HepG2 (cell line): Measurements from ENCODE around the gene RTN4. TPM values are rescaled to one million over a fixed set of nuclear protein-coding genes. Genes with fewer than 3 reads are reported as not detected.

Experiments used
- ATAC-seq: fragments of 200-7000 bp; cut with Tn5 transposase; 3 replicates; pipeline ENCODE4 v1.9.1; 2020; ENCODE audit warnings: mild to moderate bottlenecking, moderate library complexity
- BruUV-seq: library from RNA; stranded (reverse); fragments of 400-500 nt; replicated peaks from 2 replicates; lab custom pipeline; 2021; lab: Mats Ljungman, UMichigan
- CTCF ChIA-PET: fragments of 300-600 bp; formaldehyde crosslinking; extraction: SDS; loops from one replicate; lab custom pipeline; 2021; ENCODE audit warnings: low total read pairs, inconsistent platforms, low intra/inter-chr PET ratio; lab: Yijun Ruan, JAX
- POLR2A ChIA-PET: fragments of 350-600 bp; sonication (Branson Sonifier 250); formaldehyde crosslinking; loops from one replicate; lab custom pipeline; 2020; ENCODE audit warnings: antibody characterized with exemption, inconsistent platforms; lab: Yijun Ruan, JAX
- DNase-seq: peaks from one replicate; pipeline ENCODE4 v3.0.0-alpha.2; 2015; ENCODE audit warnings: low spot score
- FAIRE-seq: peaks from 3 replicates; lab custom pipeline; 2011; peaks lifted over from hg19 to GRCh38; lab: Jason Lieb, UNC
- H2AFZ ChIP-seq: one replicate; pipeline ENCODE4 v1.6.1; 2011; ENCODE audit warnings: low read length, inconsistent platforms
- H3K27ac ChIP-seq: fragments of 300-600 bp; 3 replicates; pipeline ENCODE4 v1.8.0; 2011; ENCODE audit warnings: mixed run types, mild to moderate bottlenecking, mixed read lengths, low read length, inconsistent platforms; ENCODE audit not compliant: insufficient read depth; ENCODE audit errors: extremely low read length
- H3K27me3 ChIP-seq, 2 experiments: fragments of 200-600 bp in 1 of 2; 2 replicates in 1 of 2; 3 replicates in 1 of 2; pipeline versions ENCODE4 v1.6.0 to v1.8.0; 2011; ENCODE audit warnings: low read length in 2 of 2, mild to moderate bottlenecking in 2 of 2, moderate library complexity in 2 of 2, inconsistent platforms in 1 of 2; ENCODE audit not compliant: insufficient read depth in 2 of 2, control insufficient read depth in 1 of 2
- H3K36me3 ChIP-seq, 2 experiments: fragments of 200-600 bp in 1 of 2; replicated peaks in 1 of 2; 2 replicates in 1 of 2; 3 replicates in 1 of 2; pipeline versions ENCODE4 v1.5.1 to v1.8.0; 2011; ENCODE audit warnings: low read length in 2 of 2, inconsistent platforms in 1 of 2; ENCODE audit not compliant: insufficient read depth in 2 of 2, control insufficient read depth in 1 of 2
- H3K4me1 ChIP-seq: 2 replicates; pipeline ENCODE4 v1.5.1; 2012; ENCODE audit warnings: low read length, inconsistent platforms; ENCODE audit not compliant: insufficient read depth
- H3K4me2 ChIP-seq: 2 replicates; pipeline ENCODE4 v1.6.0; 2011; ENCODE audit warnings: low read depth, low read length, inconsistent platforms
- H3K4me3 ChIP-seq, 3 experiments: fragments of 200-600 bp in 1 of 3; sonication (generic), shearing (Covaris generic) in 1 of 3; replicated peaks in 1 of 3; 2 replicates each; pipeline ENCODE4 v1.5.1; 2011 to 2016; ENCODE audit warnings: low read length in 3 of 3, inconsistent platforms in 2 of 3, low read depth in 2 of 3, mild to moderate bottlenecking in 2 of 3, control low read depth in 1 of 3, mixed read lengths in 1 of 3; ENCODE audit not compliant: insufficient read depth in 1 of 3
- H3K79me2 ChIP-seq: one replicate; pipeline ENCODE4 v1.6.1; 2011; ENCODE audit warnings: low read length, inconsistent platforms; ENCODE audit not compliant: insufficient read depth
- H3K9ac ChIP-seq: 2 replicates; pipeline ENCODE4 v1.6.0; 2011; ENCODE audit warnings: mild to moderate bottlenecking, low read depth, low read length, inconsistent platforms; ENCODE audit not compliant: insufficient read depth
- H3K9me3 ChIP-seq: 2 replicates; pipeline ENCODE4 v1.5.1; 2012; ENCODE audit warnings: mild to moderate bottlenecking, low read length
- H4K20me1 ChIP-seq: 2 replicates; pipeline ENCODE4 v1.6.0; 2011; ENCODE audit warnings: inconsistent platforms, mild to moderate bottlenecking, low read length, moderate library complexity; ENCODE audit not compliant: insufficient read depth
- AGO1 ChIP-seq: fragments of 200-400 bp; formaldehyde crosslinking; IDR thresholded peaks from 2 replicates; pipeline ENCODE4 v1.6.1; 2017; ENCODE audit warnings: mild to moderate bottlenecking, low read depth, low read length, moderate library complexity; ENCODE audit not compliant: poor library complexity, severe bottlenecking
- ARID2 ChIP-seq: sonication (generic); formaldehyde crosslinking; IDR thresholded peaks from 2 replicates; pipeline ENCODE4 v1.8.1; 2022; ENCODE audit warnings: mild to moderate bottlenecking, missing genetic modification reagents, borderline replicate concordance
- ESRRA ChIP-seq: sonication (generic); formaldehyde crosslinking; IDR thresholded peaks from 2 replicates; pipeline ENCODE4 v1.5.1; 2020; ENCODE audit warnings: mild to moderate bottlenecking, low read depth, missing genetic modification reagents
- GTF2F1 ChIP-seq: fragments of 150-350 bp; IDR thresholded peaks from 2 replicates; pipeline ENCODE4 v1.6.1; 2014; ENCODE audit warnings: low read length
- HBP1 ChIP-seq: IDR thresholded peaks from 2 replicates; pipeline ENCODE4 v1.6.1; 2016; ENCODE audit warnings: low read depth, control low read depth
- KLF11 ChIP-seq: IDR thresholded peaks from 2 replicates; pipeline ENCODE4 v1.6.1; 2016; ENCODE audit warnings: missing compliant biosample characterization
- MAFK ChIP-seq, 2 experiments: IDR thresholded peaks in 1 of 2; conservative IDR thresholded peaks in 1 of 2; 2 replicates each; pipeline ENCODE4 v1.6.1; 2011; ENCODE audit warnings: improper control_type of control experiment in 2 of 2, low read length in 2 of 2
- NR1H2 ChIP-seq: sonication (generic); formaldehyde crosslinking; IDR thresholded peaks from 2 replicates; pipeline ENCODE4 v1.8.1; 2022; ENCODE audit warnings: low read depth, missing genetic modification reagents, borderline replicate concordance
- TAF15 ChIP-seq: fragments of 200-400 bp; formaldehyde crosslinking; IDR thresholded peaks from one replicate; pipeline ENCODE4 v1.6.1; 2018; ENCODE audit warnings: mild to moderate bottlenecking, low read depth, low read length; ENCODE audit not compliant: poor library complexity, severe bottlenecking
- ZNF224 ChIP-seq: sonication (generic); formaldehyde crosslinking; IDR thresholded peaks from 2 replicates; pipeline ENCODE4 v1.5.0; 2020; ENCODE audit warnings: mild to moderate bottlenecking, missing genetic modification reagents
- ZNF292 ChIP-seq: sonication (generic); formaldehyde crosslinking; IDR thresholded peaks from 2 replicates; pipeline ENCODE4 v1.8.1; 2022; ENCODE audit warnings: mild to moderate bottlenecking, low read depth, missing genetic modification reagents, borderline replicate concordance
- ZNF44 ChIP-seq: sonication (generic); formaldehyde crosslinking; IDR thresholded peaks from 2 replicates; pipeline ENCODE4 v1.5.1; 2020; ENCODE audit warnings: mild to moderate bottlenecking, missing genetic modification reagents
- ZNF441 ChIP-seq: sonication (generic); formaldehyde crosslinking; IDR thresholded peaks from 2 replicates; pipeline ENCODE4 v1.7.0; 2021; ENCODE audit warnings: missing genetic modification reagents, borderline replicate concordance
- ZNF576 ChIP-seq: sonication (generic); formaldehyde crosslinking; IDR thresholded peaks from 2 replicates; pipeline ENCODE4 v1.4.0; 2020; ENCODE audit warnings: mild to moderate bottlenecking, missing genetic modification reagents
- ZNF710 ChIP-seq: sonication (generic); formaldehyde crosslinking; IDR thresholded peaks from 2 replicates; pipeline ENCODE4 v1.5.0; 2020; ENCODE audit warnings: mild to moderate bottlenecking, missing genetic modification reagents, borderline replicate concordance
- WGBS: methylation state at CpG from one replicate; pipeline ENCODE4 v1.1.6; 2017; ENCODE audit warnings: low lambda C conversion rate; 5-methylcytosine and 5-hydroxymethylcytosine counted together
- in situ Hi-C: cut with HindIII; loops from 2 replicates; pipeline ENCODE4 v1.10.0; 2017; ENCODE audit warnings: low pct_unique_long_range_greater_than_20kb; ENCODE audit not compliant: extremely low pct_ligation_motif_present
- intact Hi-C: fragments of 100-400 bp; cut with micrococcal nuclease; formaldehyde crosslinking; loops from one replicate; pipeline ENCODE4 v1.10.0; 2022; ENCODE audit not compliant: unreplicated experiment
- polyA plus RNA-seq, 8 experiments: library from polyadenylated mRNA; depleted of rRNA in 3 of 8; stranded (reverse) in 7 of 8; unstranded in 1 of 8; fragments of >200 nt; fragmentation: Illumina TruSeq in 4 of 8; extraction: Trizol in 4 of 8; gene quantifications; 2 replicates each; pipeline versions ENCODE4 v1.2.1 to v1.2.3, GENCODE V29; 2011 to 2016; ENCODE audit warnings: low read depth in 4 of 8, missing spikeins in 1 of 8, mixed read lengths in 1 of 8; ENCODE audit not compliant: insufficient read depth in 1 of 8
- total RNA-seq, 5 experiments: library from RNA; depleted of rRNA; stranded (reverse); fragments of >200 nt; fragmentation: Illumina TruSeq; extraction: Trizol; gene quantifications; 2 replicates each; pipeline ENCODE4 v1.2.3, GENCODE V29; 2016; ENCODE audit warnings: low read depth in 1 of 5

Gene RTN4
- total and polyA plus RNA-seq, 2 of the 13 experiments (the other 11 are each of a cell fraction or from before 2014, with no cell fraction given), result 98.4 to 133 TPM

- intact Hi-C loops, result no loop called here
- no peaks in the 10 kb centered on the region for H3K79me2 ChIP-seq
- no peaks in the 10 kb centered on the region for H4K20me1 ChIP-seq
- BruUV-seq, result no TSS peak
- 29% methylated on average over 4 of the region's 4 CpGs for WGBS
- ATAC-seq, result no peak
- no peak overlapping the region for H3K9ac ChIP-seq
- in situ Hi-C loops, result no loop called here
- H2AFZ ChIP-seq, result no peak overlapping the region
- H3K27ac ChIP-seq, result no peak overlapping the region
- POLR2A ChIA-PET, result no interaction called here
- H3K36me3 ChIP-seq, result no peaks in the 10 kb centered on the region
- no peak overlapping the region for H3K4me3 ChIP-seq
- FAIRE-seq, result no peak
- peaks cover 0 to 16% of the 10 kb centered on the region in 2 experiments; a peak in 3 of 5 replicates for H3K27me3 ChIP-seq
- no peaks in the 10 kb centered on the region for H3K9me3 ChIP-seq
- no peak overlapping the region for H3K4me2 ChIP-seq
- DNase-seq, result no peak
- CTCF ChIA-PET, result no interaction called here
- TF ChIP-seq ZNF576 (CRISPR knock-in tag) (no peak), ZNF441 (CRISPR knock-in tag) (no peak), ARID2 (CRISPR knock-in tag) (no peak)
- peaks cover 9% of the 10 kb centered on the region for H3K4me1 ChIP-seq
Measured at GRCh38 chr2:55093381-55093780, 43.1 kb upstream of the RTN4 start.

GRCh38 chr2:55092439-55092838 lies 42.2 kb upstream of the RTN4 start:
- Histone ChIP-seq H3K9me3 (no peaks in the 10 kb centered on the region), H3K79me2 (no peaks in the 10 kb centered on the region), H4K20me1 (no peaks in the 10 kb centered on the region), H3K4me3 (no peak overlapping the region), H3K27me3 (peaks cover 0 to 16% of the 10 kb centered on the region in 2 experiments; a peak in 3 of 5 replicates), H3K36me3 (no peaks in the 10 kb centered on the region), H3K4me1 (peaks cover 2% of the 10 kb centered on the region), H2AFZ (no peak overlapping the region), H3K9ac (no peak overlapping the region), H3K27ac (no peak overlapping the region), H3K4me2 (no peak overlapping the region)
- CTCF ChIA-PET, result no interaction called here
- FAIRE-seq (no peak), DNase-seq (no peak), ATAC-seq (no peak)
- in situ Hi-C loops, result no loop called here
- POLR2A ChIA-PET, result no interaction called here
- 79% methylated on average over 6 of the region's 6 CpGs for WGBS
- intact Hi-C loops, result no loop called here
- no TSS peak for BruUV-seq
- TF ChIP-seq ZNF44 (no peak), MAFK (conservative IDR thresholded peaks at IDR 0.05 in 1 of 2, IDR thresholded peaks at IDR 0.05 in 1 of 2; ENCODE audit: low read length in 2 of 2) (no peak), ZNF292 (CRISPR knock-in tag) (no peak), HBP1 (CRISPR knock-in tag) (no peak), KLF11 (CRISPR knock-in tag) (no peak), GTF2F1 (no peak), ESRRA (no peak), AGO1 (no peak), ZNF710 (CRISPR knock-in tag) (no peak), NR1H2 (CRISPR knock-in tag) (no peak), ZNF224 (no peak), TAF15 (no peak)
